ENCODE results near the gene RPF1.
"Not testable (repeated sequence)": the region's sequence is repeated elsewhere in the genome, so short reads cannot be mapped to it uniquely, and the experiment has no call there.

Gene RPF1

GRCh38 chr1:84442256-84442655 is 36.8 kb upstream of the RPF1 start:
- TF ChIP-seq CSRNP3 (CRISPR knock-in tag; IDR thresholded peaks at IDR 0.05) (no peak), BACH2 (CRISPR knock-in tag; IDR thresholded peaks at IDR 0.05; ENCODE audit: borderline replicate concordance) (no peak), TCF4 (CRISPR knock-in tag; IDR thresholded peaks at IDR 0.05; ENCODE audit: borderline replicate concordance) (no peak), OSR1 (CRISPR knock-in tag; IDR thresholded peaks at IDR 0.05) (no peak), ISL1 (CRISPR knock-in tag; IDR thresholded peaks at IDR 0.05) (no peak), ZC3H10 (CRISPR knock-in tag; IDR thresholded peaks at IDR 0.05) (no peak), TOX (CRISPR knock-in tag; IDR thresholded peaks at IDR 0.05; ENCODE audit: borderline replicate concordance) (no peak), SNAI2 (CRISPR knock-in tag; IDR thresholded peaks at IDR 0.05) (no peak), RARB (CRISPR knock-in tag; IDR thresholded peaks at IDR 0.05) (no peak), PATZ1 (CRISPR knock-in tag; IDR thresholded peaks at IDR 0.05; ENCODE audit: borderline replicate concordance) (no peak)
- ATAC-seq, result peak; percentile 97

GRCh38 chr1:84442747-84443646 is 36.1 kb upstream of the RPF1 start:
- not testable (repeated sequence) for ATAC-seq

GRCh38 chr1:84448704-84449103 is 30.4 kb upstream of the RPF1 start:
- not testable (repeated sequence) for ATAC-seq

GRCh38 chr1:84450910-84451309 is 28.2 kb upstream of the RPF1 start:
- TF ChIP-seq RARB (CRISPR knock-in tag; IDR thresholded peaks at IDR 0.05) (no peak), BACH2 (CRISPR knock-in tag; IDR thresholded peaks at IDR 0.05; ENCODE audit: borderline replicate concordance) (no peak), ZNF565 (CRISPR knock-in tag; conservative IDR thresholded peaks at IDR 0.05; ENCODE audit: low read depth) (no peak), PPARA (CRISPR knock-in tag; IDR thresholded peaks at IDR 0.05; ENCODE audit: borderline replicate concordance) (no peak), TCF4 (CRISPR knock-in tag; IDR thresholded peaks at IDR 0.05; ENCODE audit: borderline replicate concordance) (no peak), ZNF8 (CRISPR knock-in tag; IDR thresholded peaks at IDR 0.05) (no peak), ARNTL (CRISPR knock-in tag; IDR thresholded peaks at IDR 0.05; ENCODE audit: borderline replicate concordance, low read depth) (no peak), PATZ1 (CRISPR knock-in tag; IDR thresholded peaks at IDR 0.05; ENCODE audit: borderline replicate concordance) (no peak), GLIS3 (CRISPR knock-in tag; IDR thresholded peaks at IDR 0.05) (no peak), SNAI2 (CRISPR knock-in tag; IDR thresholded peaks at IDR 0.05) (no peak), TOX (CRISPR knock-in tag; IDR thresholded peaks at IDR 0.05; ENCODE audit: borderline replicate concordance) (no peak), TSHZ2 (CRISPR knock-in tag; IDR thresholded peaks at IDR 0.05) (no peak), CSRNP3 (CRISPR knock-in tag; IDR thresholded peaks at IDR 0.05) (no peak), ESRRG (CRISPR knock-in tag; IDR thresholded peaks at IDR 0.05) (no peak), POU6F1 (CRISPR knock-in tag; IDR thresholded peaks at IDR 0.05; ENCODE audit: borderline replicate concordance, low read depth) (no peak), ZNF70 (CRISPR knock-in tag; IDR thresholded peaks at IDR 0.05) (no peak), CSDC2 (CRISPR knock-in tag; IDR thresholded peaks at IDR 0.05) (no peak), CREB5 (CRISPR knock-in tag; IDR thresholded peaks at IDR 0.05; ENCODE audit: low read depth) (no peak)
- ATAC-seq, result no peak
